H9 (cell line): ENCODE measurements around the gene ABCA4. TPM values are rescaled to one million over a fixed set of nuclear protein-coding genes. Genes with fewer than 3 reads are reported as not detected.

ENCODE experiments used
- DNase-seq: peaks from one replicate; pipeline ENCODE4 v3.0.0-alpha.2; 2017
- H2AFZ ChIP-seq: one replicate; pipeline ENCODE4 v1.6.1; 2013; ENCODE audit warnings: mild to moderate bottlenecking, low read length, control low read depth, moderate library complexity
- H2AK5ac ChIP-seq: 2 replicates; pipeline ENCODE4 v1.6.1; 2013; ENCODE audit warnings: low read length, control low read depth, mixed read lengths; ENCODE audit not compliant: insufficient read length
- H2BK120ac ChIP-seq: one replicate; pipeline ENCODE4 v1.6.1; 2013; ENCODE audit warnings: low read depth, mild to moderate bottlenecking, low read length, control low read depth, inconsistent platforms; ENCODE audit not compliant: poor library complexity, severe bottlenecking
- H2BK12ac ChIP-seq: 2 replicates; pipeline ENCODE4 v1.6.1; 2013; ENCODE audit warnings: low read length, control low read depth, mixed read lengths, low read depth; ENCODE audit not compliant: insufficient read length
- H2BK15ac ChIP-seq: 2 replicates; pipeline ENCODE4 v1.6.1; 2013; ENCODE audit warnings: low read depth, low read length, control low read depth
- H2BK20ac ChIP-seq: one replicate; pipeline ENCODE4 v1.6.1; 2013; ENCODE audit warnings: low read depth, mild to moderate bottlenecking, low read length, control low read depth, inconsistent platforms; ENCODE audit not compliant: poor library complexity, severe bottlenecking
- H2BK5ac ChIP-seq: 2 replicates; pipeline ENCODE4 v1.6.1; 2013; ENCODE audit warnings: low read length, control low read depth, mixed read lengths; ENCODE audit not compliant: insufficient read length
- H3K14ac ChIP-seq: 2 replicates; pipeline ENCODE4 v1.6.1; 2013; ENCODE audit warnings: low read length, control low read depth; ENCODE audit not compliant: insufficient read depth
- H3K18ac ChIP-seq: 2 replicates; pipeline ENCODE4 v1.6.1; 2013; ENCODE audit warnings: low read depth, mild to moderate bottlenecking, mixed read lengths, low read length, control low read depth; ENCODE audit not compliant: insufficient read length
- H3K23ac ChIP-seq: 2 replicates; pipeline ENCODE4 v1.6.1; 2013; ENCODE audit warnings: low read length, control low read depth, mixed read lengths, low read depth; ENCODE audit not compliant: insufficient read length
- H3K23me2 ChIP-seq: 2 replicates; pipeline ENCODE4 v1.6.1; 2013; ENCODE audit warnings: low read depth, mild to moderate bottlenecking, mixed read lengths, low read length, control low read depth; ENCODE audit not compliant: insufficient read length, poor library complexity, severe bottlenecking
- H3K27ac ChIP-seq: 2 replicates; pipeline ENCODE4 v1.5.1; 2013; ENCODE audit warnings: low read length, control low read depth, mixed read lengths, low read depth; ENCODE audit not compliant: insufficient read length
- H3K27me3 ChIP-seq: 2 replicates; pipeline ENCODE4 v1.6.1; 2013; ENCODE audit warnings: low read length, control low read depth, inconsistent platforms; ENCODE audit not compliant: insufficient read depth
- H3K4ac ChIP-seq: 2 replicates; pipeline ENCODE4 v1.6.1; 2013; ENCODE audit warnings: low read depth, mild to moderate bottlenecking, control low read depth, inconsistent platforms, low read length, moderate library complexity
- H3K4me1 ChIP-seq: 2 replicates; pipeline ENCODE4 v1.6.1; 2013; ENCODE audit warnings: low read length, control low read depth, inconsistent platforms; ENCODE audit not compliant: insufficient read depth
- H3K4me2 ChIP-seq: 2 replicates; pipeline ENCODE4 v1.6.1; 2013; ENCODE audit warnings: low read length, control low read depth, mixed read lengths; ENCODE audit not compliant: insufficient read length, insufficient read depth
- H3K56ac ChIP-seq: 2 replicates; pipeline ENCODE4 v1.6.1; 2013; ENCODE audit warnings: low read depth, mild to moderate bottlenecking, mixed read lengths, low read length, control low read depth; ENCODE audit not compliant: insufficient read length
- H3K79me1 ChIP-seq: 2 replicates; pipeline ENCODE4 v1.6.1; 2013; ENCODE audit warnings: low read depth, mild to moderate bottlenecking, moderate library complexity, low read length, control low read depth, inconsistent platforms; ENCODE audit not compliant: insufficient read depth, poor library complexity, severe bottlenecking
- H3K79me2 ChIP-seq: 2 replicates; pipeline ENCODE4 v1.6.1; 2013; ENCODE audit warnings: low read length, control low read depth, inconsistent platforms; ENCODE audit not compliant: insufficient read depth
- H3K9ac ChIP-seq: 2 replicates; pipeline ENCODE4 v1.6.1; 2013; ENCODE audit warnings: low read length, control low read depth, mixed read lengths; ENCODE audit not compliant: insufficient read length; ENCODE audit errors: extremely low read depth
- H3K9me3 ChIP-seq: one replicate; pipeline ENCODE4 v1.6.1; 2013; ENCODE audit warnings: low read depth, low read length, inconsistent platforms; ENCODE audit not compliant: control insufficient read depth
- H3T11ph ChIP-seq: one replicate; pipeline ENCODE4 v1.6.1; 2013; ENCODE audit warnings: mild to moderate bottlenecking, low read length, control low read depth, inconsistent platforms
- H4K20me1 ChIP-seq: one replicate; pipeline ENCODE4 v1.6.1; 2013; ENCODE audit not compliant: control insufficient read depth, insufficient read length, insufficient read depth
- H4K5ac ChIP-seq: 2 replicates; pipeline ENCODE4 v1.6.1; 2013; ENCODE audit warnings: low read depth, mild to moderate bottlenecking, mixed read lengths, low read length, control low read depth; ENCODE audit not compliant: insufficient read length
- H4K8ac ChIP-seq: replicated peaks from 2 replicates; pipeline ENCODE4 v1.6.1; 2013; ENCODE audit warnings: low read length, control low read depth, mixed read lengths, low read depth; ENCODE audit not compliant: insufficient read length
- H4K91ac ChIP-seq: 2 replicates; pipeline ENCODE4 v1.6.1; 2013; ENCODE audit warnings: low read depth, mild to moderate bottlenecking, moderate library complexity, mixed read lengths, low read length, control low read depth; ENCODE audit not compliant: insufficient read length
- H3K27ac Mint-ChIP-seq, 3 experiments: 2 replicates in 2 of 3; 3 replicates in 1 of 3; pipeline ENCODE4 v1.8.0; 2020 to 2021; ENCODE audit warnings: mixed read lengths in 3 of 3, mild to moderate bottlenecking in 1 of 3, moderate library complexity in 1 of 3
- H3K27me3 Mint-ChIP-seq: 2 replicates; pipeline ENCODE4 v1.8.0; 2021; ENCODE audit warnings: low read depth, mild to moderate bottlenecking, moderate library complexity, mixed read lengths
- H3K36me3 Mint-ChIP-seq, 3 experiments: 2 replicates in 2 of 3; 3 replicates in 1 of 3; pipeline ENCODE4 v1.8.0; 2020 to 2021; ENCODE audit warnings: low read depth in 3 of 3, mixed read lengths in 3 of 3; ENCODE audit not compliant: insufficient read depth in 1 of 3
- H3K4me1 Mint-ChIP-seq, 2 experiments: 2 replicates each; pipeline ENCODE4 v1.8.0; 2020; ENCODE audit warnings: mixed read lengths in 2 of 2
- H3K4me3 Mint-ChIP-seq, 2 experiments: 2 replicates in 1 of 2; 3 replicates in 1 of 2; pipeline ENCODE4 v1.8.0; 2020 to 2021; ENCODE audit warnings: mild to moderate bottlenecking in 2 of 2, mixed read lengths in 2 of 2, moderate library complexity in 1 of 2
- H3K9me3 Mint-ChIP-seq, 2 experiments: 2 replicates in 1 of 2; 3 replicates in 1 of 2; pipeline ENCODE4 v1.8.0; 2020; ENCODE audit warnings: mild to moderate bottlenecking in 2 of 2, mixed read lengths in 2 of 2, moderate library complexity in 1 of 2
- WGBS: extraction: QIAGEN DNeasy Blood & Tissue Kit; methylation state at CpG from one replicate; pipeline ENCODE4 v1.1.7; 2013; ENCODE audit warnings: missing lambda C conversion rate, low lambda C conversion rate, mixed read lengths; ENCODE audit not compliant: insufficient read length; ENCODE audit errors: extremely low coverage; 5-methylcytosine and 5-hydroxymethylcytosine counted together
- total RNA-seq: library from RNA; stranded (reverse); gene quantifications from 2 replicates; pipeline ENCODE4 v1.2.1, GENCODE V29; 2021
- TF ChIP-seq, protein P1 (sequence below): fragments of 200-600 bp; sonication (generic); conservative IDR thresholded peaks from 3 replicates; pipeline ENCODE4 v1.8.0; 2021; ENCODE audit warnings: antibody characterized with exemption, mild to moderate bottlenecking

Gene ABCA4
- total RNA-seq, 1 experiment from 2014 or later: not detected

- H3T11ph ChIP-seq: no peak overlapping the region
- no peaks in the 10 kb centered on the region for H3K79me1 ChIP-seq
- H3K9ac ChIP-seq: no peak overlapping the region
- no peak overlapping the region for H3K4me2 ChIP-seq
- no peak overlapping the region for H2BK15ac ChIP-seq
- H3K4me1 Mint-ChIP-seq: peaks cover 2 to 6% of the 10 kb centered on the region in 2 experiments; a peak in 3 of 4 replicates
- H3K4me1 ChIP-seq: no peaks in the 10 kb centered on the region; the same call in 1 of the 2 replicates
- TF ChIP-seq, protein P1, sequence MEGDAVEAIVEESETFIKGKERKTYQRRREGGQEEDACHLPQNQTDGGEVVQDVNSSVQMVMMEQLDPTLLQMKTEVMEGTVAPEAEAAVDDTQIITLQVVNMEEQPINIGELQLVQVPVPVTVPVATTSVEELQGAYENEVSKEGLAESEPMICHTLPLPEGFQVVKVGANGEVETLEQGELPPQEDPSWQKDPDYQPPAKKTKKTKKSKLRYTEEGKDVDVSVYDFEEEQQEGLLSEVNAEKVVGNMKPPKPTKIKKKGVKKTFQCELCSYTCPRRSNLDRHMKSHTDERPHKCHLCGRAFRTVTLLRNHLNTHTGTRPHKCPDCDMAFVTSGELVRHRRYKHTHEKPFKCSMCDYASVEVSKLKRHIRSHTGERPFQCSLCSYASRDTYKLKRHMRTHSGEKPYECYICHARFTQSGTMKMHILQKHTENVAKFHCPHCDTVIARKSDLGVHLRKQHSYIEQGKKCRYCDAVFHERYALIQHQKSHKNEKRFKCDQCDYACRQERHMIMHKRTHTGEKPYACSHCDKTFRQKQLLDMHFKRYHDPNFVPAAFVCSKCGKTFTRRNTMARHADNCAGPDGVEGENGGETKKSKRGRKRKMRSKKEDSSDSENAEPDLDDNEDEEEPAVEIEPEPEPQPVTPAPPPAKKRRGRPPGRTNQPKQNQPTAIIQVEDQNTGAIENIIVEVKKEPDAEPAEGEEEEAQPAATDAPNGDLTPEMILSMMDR: no peak
- no peak overlapping the region for H3K27ac Mint-ChIP-seq
- DNase-seq: no peak
- no peaks in the 10 kb centered on the region for H3K9me3 ChIP-seq
- no peak overlapping the region for H2BK5ac ChIP-seq
- peaks cover 18% of the 10 kb centered on the region for H3K27me3 Mint-ChIP-seq
- no peak overlapping the region for H3K56ac ChIP-seq
- H2BK120ac ChIP-seq: no peak overlapping the region
- no peak overlapping the region for H3K14ac ChIP-seq
- H3K79me2 ChIP-seq: no peaks in the 10 kb centered on the region
- H3K27ac ChIP-seq: no peak overlapping the region
- H3K4ac ChIP-seq: no peak overlapping the region
- no CpG with 5 or more reads among the region's 3 CpGs for WGBS
- no peak overlapping the region for H3K23ac ChIP-seq
- H3K36me3 Mint-ChIP-seq: no peaks in the 10 kb centered on the region
- H3K23me2 ChIP-seq: no peaks in the 10 kb centered on the region
- no peak overlapping the region for H4K91ac ChIP-seq
- H4K8ac ChIP-seq: no peak overlapping the region
- no peak overlapping the region for H3K4me3 Mint-ChIP-seq
- no peaks in the 10 kb centered on the region for H4K20me1 ChIP-seq
- H3K9me3 Mint-ChIP-seq: no peaks in the 10 kb centered on the region
- H2AFZ ChIP-seq: no peak overlapping the region
- H2AK5ac ChIP-seq: no peak overlapping the region
- H2BK12ac ChIP-seq: no peak overlapping the region
- H4K5ac ChIP-seq: no peak overlapping the region
- H3K18ac ChIP-seq: no peak overlapping the region
- H3K27me3 ChIP-seq: no peaks in the 10 kb centered on the region; the same call in none of the 2 replicates
- no peak overlapping the region for H2BK20ac ChIP-seq
Observed at GRCh38 chr1:94033849-94034248, 87.1 kb downstream of the ABCA4 start.
